Kidney epithelial cell (primary cell): ENCODE data around the gene GAS1. TPM values are rescaled to one million over a fixed set of nuclear protein-coding genes. Genes with fewer than 3 reads are reported as not detected.

ENCODE experiments used
- DNase-seq: peaks from one replicate; pipeline ENCODE4 v3.0.0-alpha.2; 2010; ENCODE audit warnings: low read depth
- H3K27me3 ChIP-seq: 2 replicates; pipeline ENCODE4 v1.6.0; 2011; ENCODE audit warnings: low read length; ENCODE audit not compliant: control insufficient read depth, insufficient read depth
- H3K36me3 ChIP-seq: 2 replicates; pipeline ENCODE4 v1.5.1; 2011; ENCODE audit warnings: low read length; ENCODE audit not compliant: control insufficient read depth, insufficient read depth
- H3K4me3 ChIP-seq: 2 replicates; pipeline ENCODE4 v1.5.1; 2011; ENCODE audit warnings: low read depth, mild to moderate bottlenecking, control low read depth, low read length
- CTCF ChIP-seq: IDR thresholded peaks from 2 replicates; pipeline ENCODE4 v1.5.1; 2011; ENCODE audit warnings: mild to moderate bottlenecking, moderate library complexity, low read length, control low read depth, inconsistent platforms; ENCODE audit not compliant: insufficient read depth, poor library complexity, severe bottlenecking
- total RNA-seq: library from RNA; depleted of rRNA; stranded (reverse); fragments of >200 nt; gene quantifications from 2 replicates; pipeline ENCODE4 v1.2.3, GENCODE V29; 2015

GAS1 gene
- total RNA-seq, 1 donor from 2014 or later, result 6.1 TPM

GRCh38 chr9:86978922-86979474 lies 31.7 kb upstream of the GAS1 start:
- Histone ChIP-seq H3K36me3 (no peaks in the 10 kb centered on the region), H3K27me3 (no peaks in the 10 kb centered on the region), H3K4me3 (no peak overlapping the region)
- no peak for TF ChIP-seq CTCF
- no peak for DNase-seq

GRCh38 chr9:86978413-86978812 lies 31.1 kb upstream of the GAS1 start:
- no peak overlapping the region for H3K4me3 ChIP-seq
- no peaks in the 10 kb centered on the region for H3K27me3 ChIP-seq
- DNase-seq, result no peak
- TF ChIP-seq CTCF, result no peak
- no peaks in the 10 kb centered on the region for H3K36me3 ChIP-seq

GRCh38 chr9:86977205-86977835 lies 30.0 kb upstream of the GAS1 start:
- DNase-seq, result no peak
- Histone ChIP-seq H3K4me3 (no peak overlapping the region), H3K36me3 (no peaks in the 10 kb centered on the region), H3K27me3 (no peaks in the 10 kb centered on the region)
- no peak for TF ChIP-seq CTCF

DNA sequence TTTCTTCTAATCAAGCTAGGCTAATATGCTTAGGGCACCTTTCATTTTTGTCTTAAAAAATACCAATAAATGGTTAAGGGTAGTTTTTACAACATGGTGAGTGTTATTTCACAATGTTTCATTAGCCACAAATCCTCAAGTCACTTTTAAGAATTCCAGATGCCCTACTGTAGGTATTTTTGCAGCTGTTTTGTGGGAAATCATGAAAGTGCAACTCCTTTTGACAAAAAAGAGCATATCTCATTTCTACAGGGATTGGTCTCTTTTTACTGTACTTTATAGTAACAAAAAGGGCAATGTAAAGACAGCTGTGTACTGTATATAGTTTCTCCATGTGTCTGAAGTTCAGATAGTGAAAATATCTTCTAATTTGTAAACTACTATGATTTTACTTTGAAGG lies 28.3 kb upstream of the GAS1 start:
- H3K4me3 ChIP-seq, result no peak overlapping the region
- H3K36me3 ChIP-seq, result no peaks in the 10 kb centered on the region
- no peak for DNase-seq
- H3K27me3 ChIP-seq, result no peaks in the 10 kb centered on the region
- TF ChIP-seq CTCF, result no peak

DNA sequence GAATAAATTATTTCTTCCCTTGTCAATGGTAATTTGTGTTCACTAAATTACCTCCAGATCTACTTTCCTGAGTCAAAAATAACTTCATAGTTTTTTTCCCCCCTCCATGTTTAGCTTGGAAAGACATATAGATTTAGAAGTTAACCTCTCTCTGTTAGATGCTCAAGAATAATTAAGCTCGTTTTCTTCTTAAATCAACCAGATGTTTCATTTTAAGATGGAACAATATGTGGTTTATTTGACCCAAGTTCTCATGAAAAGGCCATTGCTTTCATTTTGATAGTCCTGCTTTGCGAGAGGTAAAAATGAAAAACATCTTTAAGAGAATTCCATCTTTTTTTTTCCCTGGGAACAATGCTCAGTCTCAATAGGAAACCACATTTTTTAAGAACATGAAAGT lies 27.7 kb upstream of the GAS1 start:
- no peak for TF ChIP-seq CTCF
- Histone ChIP-seq H3K4me3 (no peak overlapping the region), H3K27me3 (no peaks in the 10 kb centered on the region), H3K36me3 (no peaks in the 10 kb centered on the region)
- no peak for DNase-seq

DNA sequence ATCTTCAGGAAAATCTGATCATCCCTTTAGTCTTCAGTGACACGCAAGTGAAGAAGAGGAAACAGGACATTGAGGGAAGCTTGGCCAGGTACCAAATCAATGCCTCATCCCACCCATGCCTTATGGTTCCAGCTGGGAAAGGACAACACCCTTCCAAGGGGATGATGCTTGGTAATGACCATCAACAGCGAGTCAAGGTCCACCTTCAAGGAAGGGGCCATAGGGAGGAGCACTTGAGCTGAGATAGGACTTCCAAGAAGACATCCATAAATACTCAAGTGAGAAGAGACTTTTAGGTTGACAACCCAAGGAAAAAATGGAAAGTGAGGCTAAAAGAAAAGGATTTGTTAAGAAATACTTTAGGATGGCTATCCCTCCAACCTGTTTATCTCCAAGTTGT lies 27.1 kb upstream of the GAS1 start:
- no peak overlapping the region for H3K4me3 ChIP-seq
- no peaks in the 10 kb centered on the region for H3K36me3 ChIP-seq
- no peak for TF ChIP-seq CTCF

More for the DNA sequence above, 27.1 kb upstream of the GAS1 start:
- no peak for DNase-seq
- H3K27me3 ChIP-seq, result no peaks in the 10 kb centered on the region
